Fibroblast of mammary gland (primary cell): ENCODE data around the gene FANCG.
A peak's percentile ranks its signal among the peaks of the same experiment; 100 is the strongest.

Experiments
- DNase-seq: peaks from one replicate; pipeline ENCODE4 v3.0.0-alpha.2; 2010; ENCODE audit warnings: low read depth
- H3K4me3 ChIP-seq: 2 replicates; pipeline ENCODE4 v1.5.1; 2011; ENCODE audit warnings: low read depth, mild to moderate bottlenecking, low read length, moderate library complexity; ENCODE audit not compliant: control insufficient read depth
- CTCF ChIP-seq: conservative IDR thresholded peaks from 2 replicates; pipeline ENCODE4 v1.5.1; 2011; ENCODE audit warnings: low read depth, low read length, inconsistent platforms; ENCODE audit not compliant: control insufficient read depth, insufficient read depth

Gene FANCG

GRCh38 chr9:35107297-35108290 lies 27.9 kb upstream of the FANCG start:
- no peak for TF ChIP-seq CTCF
- no peak for DNase-seq
- no peak overlapping the region for H3K4me3 ChIP-seq

GRCh38 chr9:35106343-35106730 lies 26.6 kb upstream of the FANCG start:
- TF ChIP-seq CTCF: no peak
- DNase-seq: no peak
- H3K4me3 ChIP-seq: no peak overlapping the region

GRCh38 chr9:35105571-35106342 lies 26.0 kb upstream of the FANCG start:
- H3K4me3 ChIP-seq: no peak overlapping the region
- no peak for DNase-seq
- TF ChIP-seq CTCF: no peak

DNA sequence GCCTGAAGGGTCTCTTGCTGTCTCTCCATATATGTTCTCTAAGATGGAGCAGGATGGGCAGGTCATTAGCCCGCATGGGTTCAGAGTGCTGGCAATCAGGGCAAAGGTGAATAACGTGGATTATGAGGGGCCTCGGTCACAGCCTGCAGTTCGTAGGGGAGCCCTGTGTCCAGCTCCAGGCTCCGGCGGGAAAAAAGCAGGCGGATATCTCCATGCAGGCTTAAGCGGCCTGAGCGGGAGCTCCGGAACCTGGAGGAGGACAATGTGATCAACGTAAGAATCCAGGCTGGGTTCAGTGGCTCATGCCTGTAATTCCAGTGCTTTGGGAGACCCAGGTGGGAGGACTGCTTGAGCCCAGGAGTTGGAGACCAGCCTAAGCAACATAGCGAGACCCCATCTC lies 25.4 kb upstream of the FANCG start:
- TF ChIP-seq CTCF: no peak
- H3K4me3 ChIP-seq: no peak overlapping the region
- no peak for DNase-seq

DNA sequence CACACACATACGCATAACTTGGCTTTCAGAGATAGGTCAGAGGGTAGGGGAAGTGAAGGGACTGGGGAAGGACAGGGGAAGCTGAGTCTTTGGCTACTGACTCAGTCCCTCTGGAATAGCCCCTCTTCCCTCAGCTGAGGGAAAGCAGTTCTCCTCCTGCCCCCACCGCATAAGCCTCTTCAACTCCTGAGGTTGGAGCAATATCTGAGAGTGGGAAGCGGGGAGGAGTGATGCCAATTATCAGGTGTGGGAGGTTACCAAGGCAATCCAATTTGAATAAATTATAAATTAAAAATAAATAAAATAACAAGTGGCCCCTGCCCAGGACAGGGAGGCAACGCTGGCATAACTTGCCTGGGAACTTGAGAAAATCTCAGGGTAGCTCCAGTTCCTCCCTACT lies 24.8 kb upstream of the FANCG start:
- TF ChIP-seq CTCF: no peak
- no peak for DNase-seq
- H3K4me3 ChIP-seq: no peak overlapping the region

DNA sequence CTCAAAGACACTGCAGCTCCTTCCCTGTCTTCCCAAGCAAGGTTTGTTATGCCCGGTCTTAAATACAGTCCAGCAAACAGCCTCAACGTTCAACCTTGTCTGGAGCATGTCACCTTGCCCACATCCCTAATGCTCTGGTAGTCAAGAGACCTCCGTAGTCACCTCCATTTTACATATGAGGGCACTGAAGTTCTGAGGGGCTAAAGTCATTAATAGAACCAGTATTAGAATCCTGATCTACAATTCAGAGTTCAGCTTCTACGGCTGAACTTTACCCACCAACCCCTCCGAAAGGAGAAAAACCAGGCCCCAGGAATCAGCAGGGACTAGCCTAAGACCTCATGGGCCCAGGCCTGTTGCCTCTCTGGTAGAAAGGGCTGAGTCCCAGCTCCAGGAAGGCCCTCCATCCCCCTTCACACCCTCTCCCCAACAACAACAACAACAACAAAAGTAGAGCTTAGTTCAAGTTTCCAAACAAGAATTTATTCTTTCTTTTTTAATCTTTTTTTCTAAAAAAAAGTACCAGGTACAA lies 24.0 kb upstream of the FANCG start:
- DNase-seq: no peak
- TF ChIP-seq CTCF: no peak
- peak overlapping the region; percentile 87 for H3K4me3 ChIP-seq
